Liver (tissue), 9 donors: Measurements from ENCODE around the gene PNLIPRP1. TPM values are rescaled to one million over a fixed set of nuclear protein-coding genes. Genes with fewer than 3 reads are reported as not detected.

ENCODE experiments used
- DNase-seq: peaks from one replicate; pipeline ENCODE4 v3.0.0-alpha.2; 2017; ENCODE audit warnings: low spot score
- H3K27ac ChIP-seq, 2 donors: one replicate each; pipeline ENCODE4 v1.7.0; 2013; ENCODE audit warnings: inconsistent platforms in 2 of 2, low read length in 2 of 2, control low read depth in 1 of 2, low read depth in 1 of 2, mild to moderate bottlenecking in 1 of 2
- H3K27me3 ChIP-seq, 4 donors: one replicate each; pipeline versions ENCODE4 v1.6.1 to v1.7.0; 2013; ENCODE audit warnings: low read length in 3 of 4, inconsistent platforms in 1 of 4, mild to moderate bottlenecking in 1 of 4, moderate library complexity in 1 of 4; ENCODE audit not compliant: control insufficient read depth in 4 of 4, insufficient read depth in 4 of 4
- H3K36me3 ChIP-seq, 4 donors: one replicate each; pipeline versions ENCODE4 v1.6.1 to v1.7.0; 2013; ENCODE audit warnings: low read length in 3 of 4, mild to moderate bottlenecking in 3 of 4, low read depth in 1 of 4, moderate library complexity in 1 of 4; ENCODE audit not compliant: control insufficient read depth in 4 of 4, insufficient read depth in 3 of 4
- H3K4me1 ChIP-seq, 4 donors: one replicate each; pipeline versions ENCODE4 v1.6.1 to v1.7.0; 2013; ENCODE audit warnings: low read length in 3 of 4, mild to moderate bottlenecking in 3 of 4, moderate library complexity in 1 of 4; ENCODE audit not compliant: control insufficient read depth in 4 of 4, insufficient read depth in 4 of 4
- H3K4me3 ChIP-seq, 3 donors: one replicate each; pipeline versions ENCODE4 v1.6.1 to v1.7.0; 2013; ENCODE audit warnings: low read length in 3 of 3, control low read depth in 1 of 3, low read depth in 1 of 3, mild to moderate bottlenecking in 1 of 3
- H3K9ac ChIP-seq, 2 donors: one replicate each; pipeline ENCODE4 v1.7.0; 2013; ENCODE audit warnings: low read length in 2 of 2, mild to moderate bottlenecking in 2 of 2, moderate library complexity in 2 of 2, control low read depth in 1 of 2, low read depth in 1 of 2
- H3K9me3 ChIP-seq, 4 donors: one replicate each; pipeline versions ENCODE4 v1.6.1 to v1.7.0; 2013; ENCODE audit warnings: low read length in 3 of 4; ENCODE audit not compliant: control insufficient read depth in 4 of 4
- ATF3 ChIP-seq: IDR thresholded peaks from 2 replicates; pipeline ENCODE4 v1.6.1; 2016; ENCODE audit warnings: antibody characterized with exemption
- CTCF ChIP-seq: fragments of 150-350 bp; IDR thresholded peaks from 2 replicates; pipeline ENCODE4 v1.5.1; 2017; ENCODE audit warnings: improper control_type of control experiment, low read depth, low read length; ENCODE audit not compliant: missing input control
- EGR1 ChIP-seq, 2 donors: IDR thresholded peaks; 2 replicates each; pipeline ENCODE4 v1.6.1; 2016 to 2018; ENCODE audit warnings: antibody characterized with exemption in 2 of 2, low read depth in 2 of 2
- FOXA1 ChIP-seq: IDR thresholded peaks from 2 replicates; pipeline ENCODE4 v1.6.1; 2016; ENCODE audit warnings: antibody characterized with exemption
- FOXA2 ChIP-seq: IDR thresholded peaks from 2 replicates; pipeline ENCODE4 v1.6.1; 2016; ENCODE audit warnings: antibody characterized with exemption
- GABPA ChIP-seq, 2 donors: IDR thresholded peaks in 1 of 2; conservative IDR thresholded peaks in 1 of 2; 2 replicates each; pipeline ENCODE4 v1.6.1; 2016; ENCODE audit warnings: antibody characterized with exemption in 2 of 2, mild to moderate bottlenecking in 1 of 2, moderate library complexity in 1 of 2
- HNF4A ChIP-seq, 2 donors: conservative IDR thresholded peaks; 2 replicates each; pipeline ENCODE4 v1.6.1; 2016; ENCODE audit warnings: antibody characterized with exemption in 2 of 2, mild to moderate bottlenecking in 2 of 2
- HNF4G ChIP-seq: IDR thresholded peaks from 2 replicates; pipeline ENCODE4 v1.6.1; 2016; ENCODE audit warnings: antibody characterized with exemption
- JUND ChIP-seq, 2 donors: IDR thresholded peaks; 2 replicates each; pipeline ENCODE4 v1.6.1; 2016; ENCODE audit warnings: antibody characterized with exemption in 2 of 2
- MAX ChIP-seq: IDR thresholded peaks from 2 replicates; pipeline ENCODE4 v1.6.1; 2016; ENCODE audit warnings: antibody characterized with exemption
- NR2F2 ChIP-seq: IDR thresholded peaks from 2 replicates; pipeline ENCODE4 v1.6.1; 2016; ENCODE audit warnings: antibody characterized with exemption
- RAD21 ChIP-seq, 2 donors: IDR thresholded peaks; 2 replicates each; pipeline ENCODE4 v1.6.1; 2016; ENCODE audit warnings: antibody characterized with exemption in 2 of 2, mild to moderate bottlenecking in 2 of 2
- REST ChIP-seq: IDR thresholded peaks from 2 replicates; pipeline ENCODE4 v1.6.1; 2016; ENCODE audit warnings: antibody characterized with exemption, mild to moderate bottlenecking
- RXRA ChIP-seq, 2 donors: IDR thresholded peaks; 2 replicates each; pipeline ENCODE4 v1.6.1; 2017 to 2018; ENCODE audit warnings: antibody characterized with exemption in 2 of 2, mild to moderate bottlenecking in 1 of 2
- SP1 ChIP-seq: IDR thresholded peaks from 2 replicates; pipeline ENCODE4 v1.6.1; 2018; ENCODE audit warnings: antibody characterized with exemption, mild to moderate bottlenecking
- TAF1 ChIP-seq: conservative IDR thresholded peaks from 2 replicates; pipeline ENCODE4 v1.6.1; 2016; ENCODE audit warnings: antibody characterized with exemption, mild to moderate bottlenecking
- YY1 ChIP-seq: IDR thresholded peaks from 2 replicates; pipeline ENCODE4 v1.6.1; 2016; ENCODE audit warnings: antibody characterized with exemption, mild to moderate bottlenecking
- ZBTB33 ChIP-seq: IDR thresholded peaks from 2 replicates; pipeline ENCODE4 v1.6.1; 2016; ENCODE audit warnings: antibody characterized with exemption
- WGBS: extraction: QIAGEN DNeasy Blood & Tissue Kit; methylation state at CpG from one replicate; pipeline ENCODE4 v1.1.7; 2013; 5-methylcytosine and 5-hydroxymethylcytosine counted together
- polyA plus RNA-seq, 2 donors: library from polyadenylated mRNA; stranded (reverse) in 1 of 2; unstranded in 1 of 2; fragments of 200-250 nt in 1 of 2; fragments of >200 nt in 1 of 2; fragmentation: Nextera tagmentation in 1 of 2; extraction: Ambion mirVana in 1 of 2; gene quantifications; one replicate each; pipeline versions ENCODE4 v1.2.1 to v1.2.3, GENCODE V29; 2013 to 2015
- total RNA-seq, 2 donors: library from RNA; depleted of rRNA; stranded (reverse); fragments of >200 nt; gene quantifications; one replicate each; pipeline ENCODE4 v1.2.3, GENCODE V29; 2014
- donor health status: healthy.
- donor health status: healthy.
- donor health status: healthy.
- donor health status: healthy.
- donor health status: healthy.

PNLIPRP1 gene
- total and polyA plus RNA-seq, 4 donors = not detected

- DNase-seq = no peak
- no peaks in the 10 kb centered on the region for H3K9me3 ChIP-seq
- WGBS = 82% methylated on average over 11 of the region's 11 CpGs
- TF ChIP-seq RXRA (IDR thresholded peaks at IDR 0.05) (no peak), TAF1 (no peak), FOXA1 (no peak), NR2F2 (no peak), HNF4A (conservative IDR thresholded peaks at IDR 0.05) (no peak), JUND (IDR thresholded peaks at IDR 0.05) (no peak), MAX (no peak), SP1 (no peak), YY1 (no peak), CTCF (no peak)
- no peak overlapping the region for H3K9ac ChIP-seq
- no peaks in the 10 kb centered on the region for H3K27me3 ChIP-seq
- H3K4me1 ChIP-seq = no peaks in the 10 kb centered on the region
- H3K27ac ChIP-seq = no peak overlapping the region
- no peaks in the 10 kb centered on the region for H3K36me3 ChIP-seq
- H3K4me3 ChIP-seq = no peak overlapping the region
Observed at GRCh38 chr10:116634126-116634975, 43.6 kb downstream of the PNLIPRP1 start.

GRCh38 chr10:116636385-116636784 lies 45.6 kb downstream of the PNLIPRP1 start:
- no peak overlapping the region for H3K4me3 ChIP-seq
- no peak for TF ChIP-seq HNF4A (conservative IDR thresholded peaks at IDR 0.05)
- no peak for TF ChIP-seq GABPA (IDR thresholded peaks at IDR 0.05 in 1 of 2, conservative IDR thresholded peaks at IDR 0.05 in 1 of 2)
- no peak for TF ChIP-seq ZBTB33
- no peak for TF ChIP-seq NR2F2
- no peak for TF ChIP-seq TAF1
- no peak for TF ChIP-seq RAD21 (IDR thresholded peaks at IDR 0.05)
- TF ChIP-seq EGR1 (IDR thresholded peaks at IDR 0.05; ENCODE audit: low read depth in 2 of 2) = no peak
- TF ChIP-seq RXRA (IDR thresholded peaks at IDR 0.05) = no peak
- TF ChIP-seq REST = no peak
- no peak for TF ChIP-seq FOXA1
- TF ChIP-seq MAX = no peak
- TF ChIP-seq YY1 = no peak
- no peak for TF ChIP-seq ATF3
- TF ChIP-seq HNF4G = no peak
- TF ChIP-seq SP1 = no peak
- no peak for TF ChIP-seq FOXA2
- TF ChIP-seq JUND (IDR thresholded peaks at IDR 0.05) = no peak
- no peaks in the 10 kb centered on the region for H3K36me3 ChIP-seq
- H3K27ac ChIP-seq = no peak overlapping the region
- no peaks in the 10 kb centered on the region for H3K4me1 ChIP-seq
- H3K27me3 ChIP-seq = no peaks in the 10 kb centered on the region
- H3K9me3 ChIP-seq = no peaks in the 10 kb centered on the region
- no peak overlapping the region for H3K9ac ChIP-seq
- DNase-seq = no peak
